NCI-H1694 treated with DMSO at 0.1 percent for 48 hours (cell line): ENCODE measurements around the gene TPTE.
"Not testable (repeated sequence)": the region's sequence is repeated elsewhere in the genome, so short reads cannot be mapped to it uniquely, and the experiment has no call there.

Experiments used
- DNase-seq: peaks from one replicate; lab custom pipeline; 2025; lab: John Stamatoyannopoulos, UW

The TPTE gene

DNA sequence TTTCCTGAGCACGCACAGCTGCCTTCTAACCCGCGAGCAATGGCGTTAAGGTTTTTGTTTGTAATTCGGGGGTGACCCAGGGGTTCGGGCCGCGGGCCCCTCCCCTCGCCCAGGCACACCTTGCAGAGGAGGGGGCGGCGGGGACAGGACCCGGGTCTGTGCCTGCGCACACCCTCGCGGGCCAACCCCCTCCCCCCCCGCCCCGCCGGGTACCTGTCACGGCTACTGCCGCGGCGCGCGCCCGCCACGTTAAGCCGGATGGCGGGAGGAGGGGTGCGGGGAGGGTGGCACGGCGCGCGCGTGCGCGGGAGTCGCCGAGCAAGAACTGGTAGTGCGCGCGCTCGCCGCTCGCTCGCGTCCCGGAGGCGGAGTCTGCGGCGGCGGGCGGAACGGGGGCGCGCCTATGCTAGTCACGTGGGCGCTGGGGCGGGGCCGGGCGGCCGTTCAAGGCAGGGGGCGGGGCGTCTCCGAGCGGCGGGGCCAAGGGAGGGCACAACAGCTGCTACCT, at the start of gene TPTE:
TSS of gene TPTE (plus strand) at position 493 of the 508 bp plus-strand sequence. CDS start 17,141 bp downstream, outside the sequence.
- no peak for DNase-seq

DNA sequence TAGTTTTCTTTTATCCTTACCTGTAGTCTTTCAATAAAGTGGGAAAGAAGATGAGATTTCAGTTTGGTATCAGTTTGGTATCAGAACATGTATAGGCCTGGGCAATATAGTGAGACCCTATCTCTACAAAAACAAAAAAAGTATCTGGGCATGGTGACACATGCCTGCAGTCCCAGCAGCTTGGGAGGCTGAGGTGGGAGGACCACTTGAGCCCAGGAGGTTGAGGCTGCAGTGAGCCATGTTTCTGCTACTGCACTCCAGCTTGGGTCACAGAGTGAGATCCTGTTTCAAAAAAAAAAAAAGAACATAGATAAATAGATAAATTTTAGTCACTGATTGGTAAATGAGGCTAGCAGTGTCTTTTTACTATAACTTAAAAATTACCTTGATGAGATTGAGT, 49.4 kb upstream of the TPTE start:
- DNase-seq = not testable (repeated sequence)

DNA sequence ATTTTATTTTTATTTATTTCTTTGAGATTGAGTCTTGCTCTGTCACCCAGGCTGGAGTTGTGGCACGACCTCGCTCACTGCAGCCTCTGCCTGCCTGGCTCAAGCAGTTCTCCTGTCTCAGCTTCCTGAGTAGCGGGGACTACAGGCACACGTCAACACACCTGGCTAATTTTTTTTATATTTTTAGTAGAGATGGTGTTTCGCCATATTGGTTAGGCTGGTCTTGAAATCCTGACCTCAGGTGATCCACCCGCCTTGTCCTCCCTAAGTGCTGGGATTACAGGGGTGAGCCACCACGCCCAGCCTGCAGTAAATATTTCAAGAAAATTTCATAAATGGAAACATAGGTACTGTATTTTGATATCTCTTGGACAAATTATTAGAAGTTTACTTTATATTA, 43.6 kb upstream of the TPTE start:
- not testable (repeated sequence) for DNase-seq

DNA sequence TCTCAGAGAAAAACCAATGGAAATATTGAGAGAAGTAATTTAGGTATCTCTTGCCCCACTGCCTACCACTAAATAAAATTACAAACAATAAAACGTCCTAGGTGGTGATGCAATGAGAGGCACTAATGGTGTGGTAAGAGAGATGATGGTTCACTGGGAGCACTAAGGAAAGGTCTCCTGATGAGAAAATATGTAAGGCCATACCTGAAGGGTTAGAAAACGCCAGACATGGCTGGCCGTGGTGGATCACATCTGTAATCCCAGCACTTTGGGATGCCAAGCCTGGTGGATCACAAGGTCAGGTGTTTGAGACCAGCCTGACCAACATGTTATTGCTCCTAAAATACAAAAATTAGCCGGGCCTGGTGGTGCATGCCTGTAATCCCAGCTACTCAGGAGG, 41.5 kb upstream of the TPTE start:
- not testable (repeated sequence) for DNase-seq

DNA sequence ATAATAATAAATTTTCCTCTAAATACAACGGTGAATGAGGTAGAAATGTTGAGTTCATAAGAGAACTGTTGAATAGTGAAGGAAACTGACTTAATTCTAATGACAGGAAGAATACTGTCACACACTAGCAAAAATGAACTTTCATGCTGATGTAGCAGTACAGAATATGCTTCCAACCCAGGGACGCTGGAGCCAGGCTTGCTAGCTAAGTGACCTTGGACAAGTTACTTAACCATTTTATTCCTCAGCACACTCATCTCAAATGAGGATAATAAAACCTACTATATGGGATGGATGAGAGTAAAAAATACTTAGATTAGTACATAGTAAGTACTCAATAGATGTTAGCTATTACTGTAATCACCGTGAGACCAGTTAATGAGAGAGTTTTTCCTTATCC, 36.5 kb upstream of the TPTE start:
- not testable (repeated sequence) for DNase-seq

DNA sequence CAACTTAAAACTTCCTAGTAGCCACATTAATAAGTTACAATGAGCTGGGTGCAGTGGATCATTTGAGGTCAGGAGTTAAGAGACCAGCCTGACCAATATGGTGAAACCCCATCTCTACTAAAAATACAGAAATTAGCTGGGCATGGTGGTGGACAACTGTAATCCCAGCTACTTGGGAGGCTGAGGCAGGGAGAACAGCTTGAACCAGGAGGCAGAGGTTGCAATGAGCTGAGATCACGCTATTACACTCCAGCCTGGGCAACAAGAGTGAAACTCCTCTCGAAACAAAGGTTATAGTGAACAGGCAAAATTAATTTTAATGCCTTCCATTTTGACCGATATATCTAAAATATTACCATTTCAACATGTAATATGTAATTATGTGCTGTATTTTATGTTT, 30.9 kb upstream of the TPTE start:
- not testable (repeated sequence) for DNase-seq

DNA sequence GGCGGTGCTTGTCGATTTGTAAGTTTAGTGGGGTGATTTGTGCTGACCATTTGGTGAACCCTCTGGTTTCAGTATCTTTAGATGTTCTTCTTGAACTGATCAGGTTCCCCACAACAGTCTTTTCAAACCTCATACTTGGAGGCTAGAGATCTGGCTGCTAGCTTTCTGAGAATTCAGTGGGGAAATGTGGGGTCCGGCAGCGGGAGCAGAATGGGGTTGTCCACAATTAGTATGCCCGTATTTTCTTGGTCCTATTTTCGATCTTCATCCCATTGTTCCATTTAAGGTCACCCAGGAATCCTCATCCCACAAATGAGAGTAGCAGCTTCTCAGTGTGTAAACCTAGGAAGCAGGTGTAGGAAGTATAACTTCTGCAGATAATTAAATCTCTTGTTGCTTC, 10.3 kb upstream of the TPTE start:
- no peak for DNase-seq

DNA sequence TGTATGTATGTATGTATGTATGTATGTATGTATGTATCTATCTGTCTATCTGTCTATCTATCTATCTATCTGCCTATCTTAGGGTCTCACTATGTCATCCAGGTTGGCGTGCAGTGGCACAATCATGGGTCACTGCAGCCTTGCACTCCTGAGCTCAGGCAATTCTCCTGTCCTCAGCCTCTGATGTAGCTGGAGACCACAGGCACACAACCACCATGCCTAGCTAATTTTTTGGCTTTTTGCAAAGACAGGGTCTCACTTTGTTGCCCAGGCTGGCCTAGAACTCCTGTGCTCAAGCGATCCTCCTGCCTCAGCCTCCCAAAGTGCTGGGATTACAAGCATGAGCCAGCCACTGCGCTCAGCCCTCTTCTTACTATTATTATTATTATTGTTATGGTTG, 4.5 kb upstream of the TPTE start:
- not testable (repeated sequence) for DNase-seq

DNA sequence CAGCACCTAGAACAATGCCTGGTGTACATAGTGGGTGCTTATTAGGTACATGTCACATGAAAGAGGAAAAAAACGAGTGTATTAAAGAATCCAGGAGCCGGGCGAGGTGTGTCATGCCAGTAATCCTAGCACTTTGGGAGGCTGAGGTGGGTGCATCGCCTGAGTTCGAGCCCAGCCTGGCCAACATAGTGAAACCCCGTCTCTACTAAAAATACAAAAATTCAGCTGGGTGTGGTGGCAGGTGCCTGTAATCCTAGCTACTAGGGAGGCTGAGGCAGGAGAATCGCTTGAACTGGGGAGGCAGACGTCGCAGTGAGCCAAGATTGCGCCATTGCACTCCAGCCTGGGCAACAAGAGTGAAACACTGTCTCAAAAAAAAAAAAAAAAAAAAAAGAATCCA, 3.5 kb upstream of the TPTE start:
- not testable (repeated sequence) for DNase-seq

DNA sequence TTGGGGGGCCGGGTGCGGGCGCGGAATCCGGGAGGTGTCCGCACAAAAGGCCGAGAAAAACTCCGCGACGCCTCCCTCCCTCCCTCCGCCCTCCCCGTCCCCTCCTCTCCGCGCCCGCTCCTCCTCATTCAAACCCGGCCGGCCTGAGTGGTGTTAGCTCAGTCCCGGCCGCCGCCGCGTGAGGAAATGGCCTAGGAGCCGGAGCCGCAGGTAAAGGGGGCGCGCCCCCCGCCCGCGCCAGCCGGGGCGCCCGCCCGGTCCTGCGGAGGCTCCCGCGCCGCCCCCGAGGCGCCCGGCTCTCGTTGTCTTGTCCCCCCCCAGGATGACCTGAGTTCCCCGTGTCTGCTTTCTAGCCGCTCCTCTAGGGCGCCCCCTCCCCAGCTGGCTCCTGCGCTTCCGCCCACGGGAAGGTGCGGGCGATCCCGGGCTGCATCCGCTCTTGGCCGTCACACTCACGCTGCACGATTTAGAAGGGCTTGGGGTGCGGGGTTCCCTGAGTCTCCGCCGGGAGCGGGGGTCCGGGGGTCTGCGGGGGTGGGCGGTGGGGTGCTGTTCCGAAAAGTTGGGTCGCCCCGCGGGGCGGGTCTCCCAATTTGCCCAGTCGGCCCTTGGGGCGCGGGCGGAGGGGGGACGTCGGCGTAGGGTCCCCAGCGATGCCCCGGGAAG, 585 bp downstream of the TPTE start:
- not testable (repeated sequence) for DNase-seq

DNA sequence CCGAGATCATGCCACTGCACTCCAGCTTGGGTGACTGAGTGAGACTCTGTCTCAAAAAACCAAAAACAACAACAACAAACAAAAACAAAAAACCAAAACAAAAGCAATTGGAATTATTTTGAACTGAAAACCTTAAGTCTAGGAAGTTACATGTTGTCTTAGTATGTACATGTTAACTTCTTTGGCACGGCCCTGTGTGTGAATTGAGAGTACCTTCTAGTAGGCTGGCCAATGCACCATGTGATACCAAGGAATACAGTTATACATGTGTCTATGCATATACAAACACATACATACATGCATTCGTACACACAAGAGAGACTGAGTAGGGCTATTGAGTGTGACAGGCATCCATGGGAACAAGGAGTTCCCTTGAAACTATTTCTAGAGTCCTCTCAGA, 18.6 kb downstream of the TPTE start:
- no peak for DNase-seq

DNA sequence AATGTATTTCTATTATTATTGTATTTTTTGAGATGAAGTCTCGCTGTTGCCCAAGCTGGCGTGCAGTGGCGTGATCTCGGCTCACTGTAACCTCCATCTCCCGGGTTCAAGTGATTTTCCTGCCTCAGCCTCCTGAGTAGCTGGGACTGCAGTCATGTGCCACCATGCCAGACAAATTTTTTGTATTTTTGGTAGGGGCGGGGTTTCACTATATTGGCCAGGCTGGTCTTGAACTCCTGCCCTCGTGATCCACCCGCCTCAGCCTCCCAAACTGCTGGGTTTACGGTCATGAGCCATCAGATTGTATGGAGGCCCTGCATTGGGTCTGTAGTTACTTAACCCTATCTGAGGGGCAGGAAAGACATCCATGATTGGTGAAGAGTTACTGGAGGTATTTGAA, 23.0 kb downstream of the TPTE start:
- not testable (repeated sequence) for DNase-seq

DNA sequence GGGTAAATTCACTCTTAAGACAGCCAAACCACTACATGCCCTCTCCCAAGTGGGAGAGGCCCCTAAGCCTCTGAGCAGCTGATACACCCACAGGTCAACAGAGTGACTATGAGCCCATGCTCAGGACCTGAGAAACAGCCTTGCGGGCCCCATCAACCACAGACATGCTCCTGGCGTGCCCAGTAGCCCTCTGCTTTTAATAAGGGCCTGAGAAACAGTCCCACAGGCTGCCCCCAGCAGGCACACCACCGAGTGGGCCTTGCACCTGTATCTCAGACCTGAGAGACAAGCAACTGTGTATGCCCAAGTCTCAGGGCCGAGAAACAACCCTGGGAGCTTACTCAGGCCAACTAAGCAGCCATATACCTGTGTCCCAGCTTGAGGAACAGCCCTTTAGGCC, 26.5 kb downstream of the TPTE start:
- not testable (repeated sequence) for DNase-seq

DNA sequence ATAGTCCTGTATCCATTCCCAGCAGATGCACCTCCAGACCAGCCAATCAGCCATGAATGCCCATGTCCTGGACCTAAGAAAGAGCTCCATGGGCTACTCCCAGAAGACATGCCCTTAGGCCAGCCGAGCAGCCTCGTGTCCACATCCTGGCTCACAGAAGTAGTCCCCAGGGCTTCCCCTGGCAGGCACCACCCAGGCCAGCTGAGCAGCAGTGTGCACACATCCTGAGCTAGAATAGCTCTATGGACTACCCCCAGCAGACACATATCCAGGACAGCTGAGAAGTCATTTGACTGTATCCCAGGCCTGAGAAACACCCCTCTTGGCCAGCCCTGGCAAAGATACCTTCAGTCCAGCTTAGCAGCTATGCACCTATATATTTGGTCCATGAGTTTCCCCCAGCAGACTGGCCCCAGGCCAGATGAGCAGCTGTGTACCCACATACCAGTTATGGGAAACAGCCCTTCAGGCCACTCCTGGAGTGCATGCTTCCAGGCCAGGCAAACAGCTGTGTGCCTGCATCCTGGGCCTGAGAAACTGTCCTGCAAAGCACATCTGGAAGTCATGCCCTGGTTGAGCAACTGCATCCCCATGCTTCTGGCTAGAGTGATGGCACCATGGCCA, 27.1 kb downstream of the TPTE start:
- not testable (repeated sequence) for DNase-seq

DNA sequence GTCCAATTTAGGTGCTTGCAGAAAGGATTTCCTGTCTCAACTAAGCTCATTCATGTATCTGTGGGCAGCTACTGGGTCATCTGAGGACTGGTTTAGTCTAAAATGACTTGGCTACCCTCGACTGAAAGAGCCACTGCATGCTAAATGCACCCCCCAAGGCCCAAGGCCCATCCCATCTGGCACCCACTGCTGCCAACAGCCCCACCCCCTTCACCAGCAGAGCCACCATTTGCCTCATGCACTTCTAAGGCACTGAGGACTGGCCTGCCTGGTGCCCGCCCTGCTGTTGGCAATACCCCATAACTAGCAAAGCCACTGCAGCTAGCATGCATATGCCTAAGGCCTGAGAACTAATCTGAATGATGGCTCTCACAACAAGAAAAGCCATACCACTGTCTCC, 49.4 kb downstream of the TPTE start:
- not testable (repeated sequence) for DNase-seq

DNA sequence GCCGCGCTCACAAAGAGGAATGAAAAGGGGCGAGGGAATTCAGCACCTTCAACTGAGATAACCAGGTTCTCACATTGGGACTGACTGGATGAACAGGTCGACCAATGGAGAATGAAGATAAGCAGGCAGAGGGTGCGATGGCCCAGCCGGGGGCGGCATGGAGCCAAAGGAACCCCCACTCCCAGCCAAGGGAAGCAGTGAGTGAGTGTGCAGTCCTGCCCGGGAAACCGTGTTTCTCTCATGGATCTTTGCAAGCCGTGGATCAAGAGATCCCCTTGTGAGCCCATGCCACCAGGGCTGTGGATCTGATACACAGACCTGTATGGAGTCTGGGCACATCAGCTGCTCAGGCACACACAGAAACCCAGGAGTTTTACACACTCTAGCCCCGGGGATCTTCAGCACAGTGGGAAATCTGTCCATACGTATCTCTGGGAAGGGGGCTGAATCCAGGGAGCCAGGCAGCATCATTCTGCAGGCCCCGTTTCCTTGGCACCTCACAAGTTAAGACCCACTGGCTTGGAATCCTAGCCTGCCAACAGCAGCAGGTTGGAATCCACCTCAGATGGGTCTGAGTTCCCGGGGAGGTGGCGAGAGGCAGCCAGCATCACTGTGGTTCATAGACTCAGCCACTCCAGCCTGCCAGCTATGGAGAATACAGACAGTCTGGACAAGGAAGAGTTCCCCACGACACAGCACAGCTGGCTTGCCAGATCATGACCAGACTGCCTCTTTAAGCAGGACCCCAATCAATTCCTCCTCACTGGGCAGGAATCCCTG, 53.3 kb downstream of the TPTE start:
- DNase-seq = not testable (repeated sequence)

DNA sequence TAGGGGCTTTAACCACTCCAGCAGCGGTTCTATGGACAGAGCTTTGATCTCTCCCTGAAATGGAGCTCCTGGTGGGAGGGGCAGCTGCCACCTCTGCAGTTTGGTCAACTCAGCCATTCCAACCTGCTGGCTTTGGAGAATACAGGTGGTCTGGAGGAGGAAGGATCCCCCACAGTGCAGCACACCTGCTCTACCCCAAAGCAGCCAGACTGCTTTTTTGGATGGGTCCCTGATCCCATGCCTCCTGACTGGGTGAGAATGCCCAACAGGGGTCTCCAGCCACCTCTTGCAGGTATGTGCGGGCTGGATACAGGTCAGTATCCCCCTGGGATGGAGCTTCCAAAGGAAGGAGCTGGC, 53.9 kb downstream of the TPTE start:
- no peak for DNase-seq

DNA sequence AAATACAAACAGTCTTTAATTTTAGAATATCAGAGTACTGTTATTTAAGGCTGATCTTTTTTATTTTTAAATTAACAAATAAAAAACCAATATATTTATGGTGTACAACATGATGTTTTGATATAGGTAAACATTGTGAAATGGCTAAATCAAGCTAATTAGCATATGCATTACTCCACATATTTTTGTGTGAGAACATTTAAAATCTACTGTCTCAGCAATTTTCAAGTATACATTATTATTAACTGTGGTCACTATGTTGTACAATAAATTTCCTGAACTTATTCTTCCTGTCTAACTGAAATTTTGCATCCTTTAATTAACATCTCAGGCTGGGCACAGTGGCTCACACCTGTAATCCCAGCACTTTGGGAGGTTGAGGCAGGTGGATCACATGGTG, 57.5 kb downstream of the TPTE start:
- DNase-seq = not testable (repeated sequence)

DNA sequence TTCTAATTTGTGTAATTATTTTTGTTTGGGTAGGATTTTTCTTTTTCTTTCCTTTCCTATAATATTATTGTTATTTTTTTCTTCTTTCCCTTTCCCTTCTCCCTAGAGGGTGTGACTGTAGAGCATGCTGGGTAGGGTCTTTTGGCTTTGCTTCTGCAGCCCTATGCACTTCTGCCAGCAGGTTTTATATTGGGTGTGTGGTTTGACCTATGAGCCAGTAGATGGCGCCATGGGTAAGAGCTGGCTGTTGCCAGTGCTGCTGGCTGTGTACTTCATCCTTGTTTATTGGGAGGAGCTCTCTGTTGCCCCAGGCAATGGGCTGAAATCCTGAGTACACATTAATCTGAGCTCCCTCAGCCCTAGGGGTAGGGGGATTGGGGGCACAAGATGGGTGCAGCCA, 67.7 kb downstream of the TPTE start:
- not testable (repeated sequence) for DNase-seq

DNA sequence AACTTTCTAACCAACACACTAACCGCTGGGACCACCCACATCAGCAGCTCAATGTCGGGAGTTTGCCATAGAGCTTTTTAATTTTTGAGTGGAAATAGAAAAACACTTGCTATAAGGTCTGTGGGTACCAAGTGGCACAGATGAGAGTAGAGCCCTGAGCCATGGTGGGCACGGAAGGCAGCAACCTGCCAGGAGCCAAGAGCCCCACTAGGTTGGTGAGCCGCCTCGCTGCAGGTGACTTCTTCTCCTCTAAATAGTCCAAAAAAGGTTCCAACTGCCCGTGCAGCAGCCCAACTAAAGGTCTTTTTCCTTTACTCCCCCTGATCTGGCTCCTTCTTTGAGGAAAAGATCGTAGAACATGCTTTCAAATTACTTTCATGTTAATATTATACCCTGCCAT, 85.7 kb downstream of the TPTE start:
- DNase-seq = not testable (repeated sequence)

DNA sequence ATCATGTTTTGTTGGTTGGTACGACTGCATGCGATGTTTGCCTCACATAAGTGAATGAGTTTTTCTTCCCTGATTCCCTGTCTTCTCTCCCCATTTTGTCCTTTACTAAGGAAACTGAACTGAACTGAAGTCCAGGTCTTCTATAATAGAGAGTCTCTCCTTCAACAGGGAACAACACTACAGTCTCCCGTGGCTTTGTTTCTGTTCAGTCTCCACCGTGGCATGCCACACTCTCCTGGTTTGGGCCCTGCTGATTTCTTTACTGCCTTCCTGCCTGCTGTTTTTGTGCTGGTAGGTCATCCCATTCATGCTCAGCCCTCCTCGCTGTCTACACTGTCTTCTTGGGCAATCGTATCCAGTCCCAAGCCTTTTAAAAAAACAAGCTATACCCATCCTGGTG, 92.9 kb downstream of the TPTE start:
- DNase-seq = not testable (repeated sequence)

DNA sequence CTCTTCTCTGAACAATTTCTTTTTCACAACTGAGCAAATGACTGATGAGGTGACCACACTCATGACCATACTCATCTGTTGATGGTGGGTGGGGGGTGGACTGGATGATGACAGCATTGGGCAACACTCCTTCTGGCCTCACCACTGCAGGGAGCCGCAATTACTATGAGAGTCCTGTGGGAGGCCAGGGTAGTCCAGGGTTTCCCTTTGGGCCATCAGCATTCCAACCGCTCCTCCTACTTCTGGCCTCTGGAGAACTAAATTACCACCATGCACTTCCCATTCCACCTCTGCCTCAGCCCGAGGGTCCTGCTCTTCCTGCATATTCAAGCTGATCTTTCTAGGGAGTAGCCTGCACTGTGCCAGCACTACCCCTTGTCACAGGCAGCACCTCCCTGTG, 94.7 kb downstream of the TPTE start:
- not testable (repeated sequence) for DNase-seq

DNA sequence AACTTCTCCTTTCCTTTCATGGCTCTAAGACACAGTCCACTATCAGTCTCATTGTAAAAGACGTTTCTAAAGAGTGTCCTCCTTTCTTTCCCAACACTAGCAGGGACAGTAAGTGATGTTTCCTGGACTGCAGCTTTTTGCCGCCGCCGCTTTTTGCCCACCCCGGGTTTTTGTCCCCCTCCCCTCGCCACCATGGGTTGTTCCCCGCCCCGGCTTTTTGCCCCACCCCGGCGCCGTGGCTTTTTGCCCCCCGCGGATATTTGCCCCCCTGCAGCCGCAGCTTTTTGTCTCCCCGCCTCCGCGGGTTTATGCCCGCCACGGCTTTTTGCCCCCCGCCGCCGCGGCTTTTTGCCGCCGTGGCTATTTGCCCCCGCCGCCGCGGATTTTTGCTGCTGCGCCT, 95.2 kb downstream of the TPTE start:
- DNase-seq = no peak
